Left renal cortex interstitium (tissue), 4 donors: ENCODE data around the gene RNASE13. TPM values are rescaled to one million over a fixed set of nuclear protein-coding genes. Genes with fewer than 3 reads are reported as not detected.
A peak's percentile ranks its signal among the peaks of the same experiment; 100 is the strongest.

ENCODE experiments used
- DNase-seq, 4 donors: peaks; one replicate each; pipeline ENCODE4 v3.0.0-alpha.2; 2013; ENCODE audit warnings: low read depth in 4 of 4, low spot score in 2 of 4, missing footprints in 1 of 4
- polyA plus RNA-seq, 4 donors: library from polyadenylated mRNA; unstranded; fragments of 120-200 nt; gene quantifications; one replicate each; pipeline ENCODE4 v1.2.1, GENCODE V29; 2013; ENCODE audit not compliant: insufficient read length in 4 of 4

Gene RNASE13
- polyA plus RNA-seq: 1 to 10 TPM in 1 of 4 donors, under 1 TPM in 3; 0.17 to 1.1 (median 0.56) TPM

DNA sequence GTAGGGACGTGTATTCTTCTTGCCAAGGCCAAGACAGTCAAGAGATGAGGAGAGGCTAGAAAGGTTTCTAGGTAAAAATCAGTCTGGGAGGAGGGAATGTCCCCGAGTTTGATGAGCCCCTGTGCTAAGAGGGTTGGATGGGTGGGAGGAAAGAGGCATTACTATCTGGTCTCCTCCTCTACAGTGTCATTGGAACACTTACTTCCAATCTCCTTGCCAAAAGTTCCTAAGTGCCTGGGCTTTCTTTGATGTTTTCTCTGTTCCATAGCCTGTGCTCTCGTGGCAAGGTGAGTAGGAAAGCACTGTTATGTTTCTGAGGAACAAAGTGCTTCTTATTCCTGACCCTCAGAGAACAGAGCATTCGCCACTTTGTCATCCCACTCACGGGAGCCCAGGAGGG is at the start of gene RNASE13:
RNASE13 (minus strand) TSS at position 101 of the 400 bp plus-strand sequence. CDS start 519 bp downstream, outside the sequence.
- DNase-seq: no peak

DNA sequence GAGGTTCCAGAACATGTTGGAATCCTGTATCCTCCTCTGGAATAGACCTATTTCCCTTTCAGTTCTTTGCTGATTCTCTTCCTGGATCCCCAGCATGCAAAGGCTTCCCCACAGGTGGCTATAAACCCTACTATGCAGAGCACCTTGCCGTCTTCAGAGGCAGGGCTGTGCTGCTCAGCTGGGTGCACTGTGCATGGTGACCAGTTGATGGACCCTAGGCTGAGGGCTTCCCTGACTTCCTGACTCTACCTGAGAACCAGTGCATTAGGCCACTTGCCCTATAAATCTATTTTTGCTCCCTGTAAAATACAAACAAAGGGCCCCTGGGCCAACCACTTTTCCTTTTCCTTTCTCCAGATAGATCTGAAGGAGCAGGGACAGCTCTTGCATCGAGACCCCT is 49.8 kb upstream of the RNASE13 start:
- DNase-seq: no peak

GRCh38 chr14:21083565-21084325 is 49.1 kb upstream of the RNASE13 start:
- no peak for DNase-seq

DNA sequence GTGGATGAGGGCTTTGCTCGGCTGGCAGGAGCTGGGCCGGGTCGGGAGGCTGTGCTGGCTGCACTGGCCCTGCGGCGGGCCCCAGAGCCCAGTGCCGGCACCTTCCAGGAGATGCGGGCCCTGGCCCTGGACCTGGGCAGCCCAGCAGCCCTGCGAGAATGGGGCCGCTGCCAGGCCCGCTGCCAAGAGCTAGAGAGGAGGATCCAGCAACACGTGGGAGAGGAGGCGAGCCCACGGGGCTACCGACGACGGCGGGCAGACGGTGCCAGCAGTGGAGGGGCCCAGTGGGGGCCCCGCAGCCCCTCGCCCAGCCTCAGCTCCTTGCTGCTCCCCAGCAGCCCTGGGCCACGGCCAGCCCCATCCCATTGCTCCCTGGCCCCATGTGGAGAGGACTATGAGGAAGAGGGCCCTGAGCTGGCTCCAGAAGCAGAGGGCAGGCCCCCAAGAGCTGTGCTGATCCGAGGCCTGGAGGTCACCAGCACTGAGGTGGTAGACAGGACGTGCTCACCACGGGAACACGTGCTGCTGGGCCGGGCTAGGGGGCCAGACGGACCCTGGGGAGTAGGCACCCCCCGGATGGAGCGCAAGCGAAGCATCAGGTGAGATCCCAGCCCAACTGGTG is 47.0 kb upstream of the RNASE13 start:
- no peak for DNase-seq

DNA sequence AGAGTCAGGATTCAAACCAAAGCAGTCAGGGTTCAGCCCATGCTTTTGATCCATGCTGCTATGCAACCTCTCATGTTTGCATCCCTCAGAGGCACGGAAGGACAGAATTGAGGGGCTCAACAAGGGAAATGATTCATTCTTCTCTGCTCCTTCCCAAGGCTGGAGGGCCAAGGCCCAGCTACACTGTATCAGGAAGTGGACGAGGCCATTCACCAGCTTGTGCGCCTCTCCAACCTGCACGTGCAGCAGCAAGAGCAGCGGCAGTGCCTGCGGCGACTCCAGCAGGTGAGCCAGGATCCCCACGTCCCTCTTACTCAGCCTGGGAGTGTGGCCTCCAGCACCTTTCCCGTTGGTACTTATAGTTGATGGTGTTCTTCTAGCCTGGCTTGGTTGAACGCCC is 44.1 kb upstream of the RNASE13 start:
- no peak for DNase-seq

DNA sequence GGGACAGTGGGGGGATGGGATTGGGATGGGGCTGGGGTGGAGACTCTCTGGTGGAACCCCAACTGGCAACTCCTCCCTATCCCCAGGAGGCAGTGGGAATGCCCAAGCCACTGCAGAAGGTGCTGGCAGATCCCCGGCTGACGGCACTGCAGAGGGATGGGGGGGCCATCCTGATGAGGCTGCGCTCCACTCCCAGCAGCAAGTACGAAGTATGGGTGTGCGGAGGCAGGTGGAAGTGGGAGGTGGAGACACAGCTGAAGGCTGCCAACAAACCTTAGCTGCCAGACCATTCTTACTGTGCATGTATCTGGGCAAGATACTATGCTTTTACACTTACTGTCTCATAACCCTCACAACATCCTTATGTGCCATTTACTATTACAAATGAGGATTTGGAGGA is 43.7 kb upstream of the RNASE13 start:
- DNase-seq: no peak

DNA sequence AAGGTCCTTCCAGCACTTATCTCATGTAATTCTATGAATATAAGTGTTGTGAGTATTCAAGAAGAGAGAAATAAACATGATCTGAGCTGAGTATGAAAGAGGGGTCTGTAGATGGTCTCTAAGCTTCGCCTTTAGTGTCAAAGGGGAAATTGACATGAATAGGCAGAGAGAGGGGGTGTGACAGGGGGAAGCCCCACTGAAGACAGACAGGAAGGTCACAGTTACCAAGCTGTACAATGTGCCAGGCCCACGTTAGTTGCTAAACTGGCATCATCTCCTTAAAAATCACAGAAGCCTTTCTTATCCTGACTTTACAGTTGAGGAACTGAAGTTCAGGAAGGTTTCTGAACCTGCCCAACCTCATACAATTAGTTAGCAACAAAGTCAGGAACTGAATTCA is 43.1 kb upstream of the RNASE13 start:
- DNase-seq: no peak

DNA sequence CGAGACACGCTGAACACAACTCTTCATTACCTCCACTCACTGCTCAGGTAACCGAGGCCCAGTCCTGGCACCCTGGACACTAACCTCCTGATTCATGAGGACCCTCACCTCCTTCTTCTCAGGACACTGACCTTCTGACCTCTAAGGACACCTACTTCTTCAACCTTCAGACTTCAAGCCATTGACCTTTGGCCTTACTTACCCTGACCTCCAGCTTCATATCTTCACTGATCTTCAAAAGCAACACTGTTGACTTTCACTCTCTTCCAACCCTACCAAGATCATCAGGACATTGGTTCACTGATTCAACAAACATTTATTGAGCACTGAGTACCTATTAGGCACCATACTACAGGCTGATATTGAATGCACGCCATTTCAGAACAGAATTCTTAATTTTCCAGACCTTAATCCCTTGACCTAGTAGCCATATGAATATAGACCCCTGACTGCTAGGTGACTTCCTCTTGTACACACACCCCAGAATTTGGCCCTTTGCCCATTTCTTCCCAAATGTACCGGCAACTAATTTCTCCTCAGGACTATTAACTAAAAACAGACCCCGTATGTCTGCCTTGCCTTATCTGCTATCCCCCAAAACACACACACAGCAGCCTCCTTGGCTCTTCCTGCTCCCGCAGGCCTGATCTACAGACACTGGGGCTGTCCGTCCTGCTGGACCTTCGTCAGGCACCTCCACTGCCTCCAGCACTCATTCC is 41.3 kb upstream of the RNASE13 start:
- DNase-seq: no peak

DNA sequence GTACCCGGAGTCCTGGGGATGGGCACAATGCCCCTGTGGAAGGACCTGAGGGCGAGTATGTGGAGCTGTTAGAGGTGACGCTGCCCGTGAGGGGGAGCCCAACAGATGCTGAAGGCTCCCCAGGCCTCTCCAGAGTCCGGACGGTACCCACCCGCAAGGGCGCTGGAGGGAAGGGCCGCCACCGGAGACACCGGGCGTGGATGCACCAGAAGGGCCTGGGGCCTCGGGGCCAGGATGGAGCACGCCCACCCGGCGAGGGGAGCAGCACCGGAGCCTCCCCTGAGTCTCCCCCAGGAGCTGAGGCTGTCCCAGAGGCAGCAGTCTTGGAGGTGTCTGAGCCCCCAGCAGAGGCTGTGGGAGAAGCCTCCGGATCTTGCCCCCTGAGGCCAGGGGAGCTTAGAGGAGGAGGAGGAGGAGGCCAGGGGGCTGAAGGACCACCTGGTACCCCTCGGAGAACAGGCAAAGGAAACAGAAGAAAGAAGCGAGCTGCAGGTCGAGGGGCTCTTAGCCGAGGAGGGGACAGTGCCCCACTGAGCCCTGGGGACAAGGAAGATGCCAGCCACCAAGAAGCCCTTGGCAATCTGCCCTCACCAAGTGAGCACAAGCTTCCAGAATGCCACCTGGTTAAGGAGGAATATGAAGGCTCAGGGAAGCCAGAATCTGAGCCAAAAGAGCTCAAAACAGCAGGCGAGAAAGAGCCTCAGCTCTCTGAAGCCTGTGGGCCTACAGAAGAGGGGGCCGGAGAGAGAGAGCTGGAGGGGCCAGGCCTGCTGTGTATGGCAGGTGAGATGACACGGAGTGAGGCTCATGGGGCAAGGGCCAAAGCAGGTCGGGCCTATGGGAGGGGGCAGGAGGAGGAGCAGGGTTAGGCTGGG is 40.0 kb upstream of the RNASE13 start:
- no peak for DNase-seq

GRCh38 chr14:21073921-21074320 is 39.3 kb upstream of the RNASE13 start:
- DNase-seq: no peak

GRCh38 chr14:21072781-21073339 is 38.3 kb upstream of the RNASE13 start:
- no peak for DNase-seq

- peak in 2 of 4 donors; percentile 27 to 60 for DNase-seq
Measured at GRCh38 chr14:21072031-21072473, 37.4 kb upstream of the RNASE13 start.

DNA sequence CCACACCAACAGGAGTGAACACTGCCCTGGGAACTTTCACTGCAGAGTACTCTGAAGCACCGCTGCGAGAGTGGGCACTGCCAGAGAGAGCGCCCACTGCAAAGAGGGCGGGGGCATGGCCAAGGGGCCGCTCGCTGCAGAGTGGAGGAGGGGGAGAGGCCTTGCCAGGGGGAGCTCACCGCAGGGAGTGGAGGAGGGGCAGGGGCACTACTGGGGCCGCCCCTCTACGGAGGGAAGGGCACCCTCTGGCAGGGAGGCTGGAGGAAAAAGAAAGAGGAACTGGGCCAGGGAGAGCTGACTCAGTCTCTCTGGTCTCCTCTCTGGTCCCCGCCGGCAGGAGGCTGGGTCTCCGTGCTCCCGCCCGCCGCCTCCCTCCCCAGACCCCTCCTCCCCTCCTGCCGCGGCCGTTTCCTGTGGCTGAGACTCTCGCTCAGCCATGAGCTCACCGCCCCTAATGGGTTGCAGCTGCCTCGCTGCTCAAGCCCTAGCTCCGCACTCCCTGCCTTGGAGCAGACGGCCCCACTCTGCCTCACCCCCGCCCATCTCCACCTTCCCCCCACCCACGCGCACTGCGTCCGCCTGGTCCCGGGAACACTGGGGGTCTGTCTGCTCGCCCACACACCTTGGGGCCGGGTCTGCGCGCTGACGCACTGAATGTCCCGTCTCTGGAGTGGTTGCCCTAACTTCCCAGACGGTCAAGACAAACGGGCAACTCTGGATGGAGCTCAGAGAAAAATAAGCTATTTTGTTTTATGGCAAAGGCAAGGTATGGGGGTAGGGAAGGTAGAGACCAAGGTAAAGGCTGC is 36.8 kb upstream of the RNASE13 start:
- DNase-seq: peak; percentile 74 to 87 (median 84)

GRCh38 chr14:21070610-21071224 is 36.1 kb upstream of the RNASE13 start:
- DNase-seq: peak; percentile 49 to 62 (median 60)

DNA sequence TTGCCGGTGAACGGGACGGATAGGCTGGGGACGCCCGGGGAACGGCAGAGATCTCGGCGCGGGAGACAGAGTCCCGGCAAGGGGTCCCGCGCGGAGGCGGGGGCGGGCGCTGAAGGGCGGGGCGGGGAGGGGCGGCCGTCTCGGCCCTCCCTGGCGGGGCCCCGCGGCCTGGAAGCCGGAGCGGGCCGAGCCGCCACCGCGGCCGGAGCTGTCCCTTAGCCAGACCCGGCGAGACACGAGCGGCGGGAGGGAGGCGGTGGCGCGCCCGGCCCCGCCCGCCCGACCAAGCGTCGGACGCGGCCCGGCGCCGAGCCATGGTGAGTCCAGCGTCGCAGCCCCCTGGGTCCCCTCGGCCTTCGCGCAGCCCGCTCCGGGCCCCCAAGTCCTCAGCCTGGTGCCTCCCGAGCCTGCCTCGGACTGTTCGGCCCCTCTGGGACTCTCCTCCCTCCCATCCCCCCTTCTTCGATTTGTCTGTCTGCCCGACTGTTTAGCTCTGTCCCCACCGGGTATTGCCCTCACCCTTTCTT is 35.5 kb upstream of the RNASE13 start, which contains the start of gene ARHGEF40:
ARHGEF40 (plus strand) TSS at position 222 of the 527 bp plus-strand sequence; CDS start at position 315, 93 bp downstream.
- DNase-seq: peak; percentile 34 to 53 (median 46)

DNA sequence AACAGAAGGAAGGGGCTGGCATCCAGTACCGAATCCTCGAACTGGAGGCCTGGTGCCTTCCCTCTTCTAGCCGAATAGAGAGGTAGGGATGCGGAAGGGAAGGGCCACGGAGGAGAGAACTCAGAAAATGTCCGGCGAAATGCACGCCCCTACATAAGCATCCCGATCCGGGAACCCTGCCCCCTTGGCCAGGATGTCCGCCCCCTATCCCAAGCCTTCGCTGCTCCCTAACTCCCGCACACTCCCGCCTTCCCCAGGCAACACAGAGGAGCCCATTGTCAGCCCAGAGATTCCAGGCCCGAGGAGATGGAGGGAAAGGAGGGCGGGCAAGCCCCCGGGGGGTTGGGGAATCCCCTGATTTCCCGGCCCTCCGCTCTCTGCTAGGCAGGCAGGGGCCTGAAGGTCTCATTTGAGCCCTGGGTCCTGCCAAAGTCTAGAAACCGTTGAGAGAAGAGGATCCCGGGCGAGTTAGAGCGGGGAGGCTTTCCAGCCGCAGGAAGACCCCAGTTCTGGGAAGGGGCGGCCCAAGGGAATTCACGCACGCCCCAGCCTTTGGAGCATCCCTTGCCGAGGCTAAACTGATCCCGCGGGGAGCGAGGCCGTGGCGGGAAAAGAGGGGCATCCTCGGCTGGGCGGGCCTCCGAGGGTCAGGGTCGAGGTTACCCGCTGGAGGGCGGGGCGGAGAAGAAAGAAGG is 34.9 kb upstream of the RNASE13 start:
- DNase-seq: peak; percentile 28 to 65 (median 42)

DNA sequence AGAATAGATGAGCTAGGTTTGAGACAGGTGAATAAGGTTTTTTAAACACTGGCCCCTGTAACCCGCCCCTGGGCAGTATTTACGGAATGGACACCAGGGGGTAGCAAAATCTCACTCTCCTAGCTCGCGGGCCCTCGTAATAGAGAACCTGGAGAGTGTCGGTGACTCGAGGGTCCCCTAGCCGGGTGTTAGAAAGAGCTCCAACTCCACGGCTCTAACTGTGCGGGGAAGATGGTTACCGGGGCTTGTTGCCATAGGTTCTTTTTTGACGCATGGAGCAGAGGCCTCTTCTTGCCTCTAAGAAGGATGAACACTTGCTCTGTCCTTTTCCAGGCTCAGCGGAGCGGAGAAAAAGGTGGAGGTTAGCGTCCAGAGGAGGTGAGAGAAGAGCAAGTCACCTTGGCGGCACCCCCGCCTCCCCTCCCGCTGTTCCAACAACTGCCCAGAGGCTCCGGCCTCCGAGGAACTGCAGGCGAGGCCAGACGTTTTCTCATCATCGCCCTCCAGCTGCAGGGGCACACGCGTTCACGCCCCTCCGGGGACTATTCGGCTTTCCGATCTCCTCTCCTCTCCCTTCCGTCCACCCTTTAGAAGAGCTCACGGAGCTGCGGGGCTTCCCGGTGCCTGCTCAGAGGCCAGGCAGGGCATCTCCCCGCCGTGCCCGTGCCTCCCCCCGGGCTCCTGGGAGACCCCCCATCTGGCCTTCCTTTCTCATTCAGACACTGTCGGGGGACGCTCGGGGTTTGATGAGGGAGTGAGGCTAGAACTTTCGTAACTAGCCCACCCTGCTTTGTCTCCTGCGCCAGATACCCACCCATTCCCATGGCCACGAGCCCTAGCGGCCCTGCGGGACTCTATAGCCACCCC is 34.1 kb upstream of the RNASE13 start:
- DNase-seq: peak in 3 of 4 donors; percentile 43 to 67 (median 48)
